Liver (tissue), 9 donors: ENCODE measurements around the gene RPA3. TPM values are rescaled to one million over a fixed set of nuclear protein-coding genes. Genes with fewer than 3 reads are reported as not detected.

Experiments
- DNase-seq: peaks from one replicate; pipeline ENCODE4 v3.0.0-alpha.2; 2017; ENCODE audit warnings: low spot score
- H3K27ac ChIP-seq, 2 donors: one replicate each; pipeline ENCODE4 v1.7.0; 2013; ENCODE audit warnings: inconsistent platforms in 2 of 2, low read length in 2 of 2, control low read depth in 1 of 2, low read depth in 1 of 2, mild to moderate bottlenecking in 1 of 2
- H3K27me3 ChIP-seq, 4 donors: one replicate each; pipeline versions ENCODE4 v1.6.1 to v1.7.0; 2013; ENCODE audit warnings: low read length in 3 of 4, inconsistent platforms in 1 of 4, mild to moderate bottlenecking in 1 of 4, moderate library complexity in 1 of 4; ENCODE audit not compliant: control insufficient read depth in 4 of 4, insufficient read depth in 4 of 4
- H3K36me3 ChIP-seq, 4 donors: one replicate each; pipeline versions ENCODE4 v1.6.1 to v1.7.0; 2013; ENCODE audit warnings: low read length in 3 of 4, mild to moderate bottlenecking in 3 of 4, low read depth in 1 of 4, moderate library complexity in 1 of 4; ENCODE audit not compliant: control insufficient read depth in 4 of 4, insufficient read depth in 3 of 4
- H3K4me1 ChIP-seq, 4 donors: one replicate each; pipeline versions ENCODE4 v1.6.1 to v1.7.0; 2013; ENCODE audit warnings: low read length in 3 of 4, mild to moderate bottlenecking in 3 of 4, moderate library complexity in 1 of 4; ENCODE audit not compliant: control insufficient read depth in 4 of 4, insufficient read depth in 4 of 4
- H3K4me3 ChIP-seq, 3 donors: one replicate each; pipeline versions ENCODE4 v1.6.1 to v1.7.0; 2013; ENCODE audit warnings: low read length in 3 of 3, control low read depth in 1 of 3, low read depth in 1 of 3, mild to moderate bottlenecking in 1 of 3
- H3K9ac ChIP-seq, 2 donors: one replicate each; pipeline ENCODE4 v1.7.0; 2013; ENCODE audit warnings: low read length in 2 of 2, mild to moderate bottlenecking in 2 of 2, moderate library complexity in 2 of 2, control low read depth in 1 of 2, low read depth in 1 of 2
- H3K9me3 ChIP-seq, 4 donors: one replicate each; pipeline versions ENCODE4 v1.6.1 to v1.7.0; 2013; ENCODE audit warnings: low read length in 3 of 4; ENCODE audit not compliant: control insufficient read depth in 4 of 4
- EGR1 ChIP-seq, 2 donors: IDR thresholded peaks; 2 replicates each; pipeline ENCODE4 v1.6.1; 2016 to 2018; ENCODE audit warnings: antibody characterized with exemption in 2 of 2, low read depth in 2 of 2
- FOXA1 ChIP-seq: IDR thresholded peaks from 2 replicates; pipeline ENCODE4 v1.6.1; 2016; ENCODE audit warnings: antibody characterized with exemption
- FOXA2 ChIP-seq: IDR thresholded peaks from 2 replicates; pipeline ENCODE4 v1.6.1; 2016; ENCODE audit warnings: antibody characterized with exemption
- GABPA ChIP-seq, 2 donors: IDR thresholded peaks in 1 of 2; conservative IDR thresholded peaks in 1 of 2; 2 replicates each; pipeline ENCODE4 v1.6.1; 2016; ENCODE audit warnings: antibody characterized with exemption in 2 of 2, mild to moderate bottlenecking in 1 of 2, moderate library complexity in 1 of 2
- HNF4A ChIP-seq, 2 donors: conservative IDR thresholded peaks; 2 replicates each; pipeline ENCODE4 v1.6.1; 2016; ENCODE audit warnings: antibody characterized with exemption in 2 of 2, mild to moderate bottlenecking in 2 of 2
- HNF4G ChIP-seq: IDR thresholded peaks from 2 replicates; pipeline ENCODE4 v1.6.1; 2016; ENCODE audit warnings: antibody characterized with exemption
- JUND ChIP-seq, 2 donors: IDR thresholded peaks; 2 replicates each; pipeline ENCODE4 v1.6.1; 2016; ENCODE audit warnings: antibody characterized with exemption in 2 of 2
- NR2F2 ChIP-seq: IDR thresholded peaks from 2 replicates; pipeline ENCODE4 v1.6.1; 2016; ENCODE audit warnings: antibody characterized with exemption
- RAD21 ChIP-seq, 2 donors: IDR thresholded peaks; 2 replicates each; pipeline ENCODE4 v1.6.1; 2016; ENCODE audit warnings: antibody characterized with exemption in 2 of 2, mild to moderate bottlenecking in 2 of 2
- RXRA ChIP-seq, 2 donors: IDR thresholded peaks; 2 replicates each; pipeline ENCODE4 v1.6.1; 2017 to 2018; ENCODE audit warnings: antibody characterized with exemption in 2 of 2, mild to moderate bottlenecking in 1 of 2
- SP1 ChIP-seq: IDR thresholded peaks from 2 replicates; pipeline ENCODE4 v1.6.1; 2018; ENCODE audit warnings: antibody characterized with exemption, mild to moderate bottlenecking
- TAF1 ChIP-seq: conservative IDR thresholded peaks from 2 replicates; pipeline ENCODE4 v1.6.1; 2016; ENCODE audit warnings: antibody characterized with exemption, mild to moderate bottlenecking
- YY1 ChIP-seq: IDR thresholded peaks from 2 replicates; pipeline ENCODE4 v1.6.1; 2016; ENCODE audit warnings: antibody characterized with exemption, mild to moderate bottlenecking
- WGBS: extraction: QIAGEN DNeasy Blood & Tissue Kit; methylation state at CpG from one replicate; pipeline ENCODE4 v1.1.7; 2013; 5-methylcytosine and 5-hydroxymethylcytosine counted together
- polyA plus RNA-seq, 2 donors: library from polyadenylated mRNA; stranded (reverse) in 1 of 2; unstranded in 1 of 2; fragments of 200-250 nt in 1 of 2; fragments of >200 nt in 1 of 2; fragmentation: Nextera tagmentation in 1 of 2; extraction: Ambion mirVana in 1 of 2; gene quantifications; one replicate each; pipeline versions ENCODE4 v1.2.1 to v1.2.3, GENCODE V29; 2013 to 2015
- total RNA-seq, 2 donors: library from RNA; depleted of rRNA; stranded (reverse); fragments of >200 nt; gene quantifications; one replicate each; pipeline ENCODE4 v1.2.3, GENCODE V29; 2014
- TF ChIP-seq, protein P1 (sequence below): IDR thresholded peaks from 2 replicates; pipeline ENCODE4 v1.6.1; 2016; ENCODE audit warnings: antibody characterized with exemption
- TF ChIP-seq, protein P2 (sequence below): fragments of 150-350 bp; IDR thresholded peaks from 2 replicates; pipeline ENCODE4 v1.5.1; 2017; ENCODE audit warnings: improper control_type of control experiment, low read depth, low read length; ENCODE audit not compliant: missing input control
- TF ChIP-seq, protein P3 (sequence below): IDR thresholded peaks from 2 replicates; pipeline ENCODE4 v1.6.1; 2016; ENCODE audit warnings: antibody characterized with exemption, mild to moderate bottlenecking
- TF ChIP-seq, protein P4 (sequence below): IDR thresholded peaks from 2 replicates; pipeline ENCODE4 v1.6.1; 2016; ENCODE audit warnings: antibody characterized with exemption
- TF ChIP-seq, protein P5 (sequence below): IDR thresholded peaks from 2 replicates; pipeline ENCODE4 v1.6.1; 2016; ENCODE audit warnings: antibody characterized with exemption
- donor health status: healthy.
- donor health status: healthy.
- donor health status: healthy.
- donor health status: healthy.
- donor health status: healthy.

Gene RPA3
- total and polyA plus RNA-seq, 4 donors: 13.0 to 53.1 (median 18.6) TPM

DNA sequence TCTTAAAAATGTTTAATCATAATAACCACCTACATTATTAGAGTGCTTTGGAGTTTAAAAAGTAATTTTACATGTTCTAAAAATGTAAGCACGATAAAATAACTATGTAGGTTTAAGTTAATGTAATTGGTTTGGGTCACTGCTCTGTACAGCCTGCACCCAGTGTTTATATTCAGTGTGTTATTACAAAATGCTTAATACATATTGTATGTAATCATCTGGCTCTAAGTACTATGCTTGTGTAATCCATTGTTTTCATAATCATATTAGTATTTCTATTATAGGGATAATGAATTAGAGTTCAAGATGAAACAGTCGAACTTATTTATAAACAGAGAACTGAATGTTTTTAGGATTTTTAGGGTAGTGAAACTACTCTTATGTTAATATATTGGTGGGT is 13.1 kb downstream of the RPA3 start:
- Histone ChIP-seq H3K4me3 (no peak overlapping the region), H3K9ac (no peak overlapping the region), H3K36me3 (no peaks in the 10 kb centered on the region), H3K27me3 (no peaks in the 10 kb centered on the region), H3K9me3 (no peaks in the 10 kb centered on the region), H3K4me1 (peaks cover 0 to 7% (median 0%) of the 10 kb centered on the region in 4 donors), H3K27ac (no peak overlapping the region)
- 92% methylated on average over 2 of the region's 2 CpGs for WGBS
- TF ChIP-seq RXRA (IDR thresholded peaks at IDR 0.05) (no peak), HNF4G (no peak), RAD21 (IDR thresholded peaks at IDR 0.05) (no peak), SP1 (no peak), HNF4A (conservative IDR thresholded peaks at IDR 0.05) (no peak), FOXA2 (no peak), NR2F2 (no peak), EGR1 (IDR thresholded peaks at IDR 0.05; ENCODE audit: low read depth in 2 of 2) (no peak), YY1 (no peak), JUND (IDR thresholded peaks at IDR 0.05) (no peak), FOXA1 (no peak), TAF1 (no peak), GABPA (IDR thresholded peaks at IDR 0.05 in 1 of 2, conservative IDR thresholded peaks at IDR 0.05 in 1 of 2) (no peak)
- TF ChIP-seq, protein P1, sequence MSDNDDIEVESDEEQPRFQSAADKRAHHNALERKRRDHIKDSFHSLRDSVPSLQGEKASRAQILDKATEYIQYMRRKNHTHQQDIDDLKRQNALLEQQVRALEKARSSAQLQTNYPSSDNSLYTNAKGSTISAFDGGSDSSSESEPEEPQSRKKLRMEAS: no peak
- TF ChIP-seq, protein P2, sequence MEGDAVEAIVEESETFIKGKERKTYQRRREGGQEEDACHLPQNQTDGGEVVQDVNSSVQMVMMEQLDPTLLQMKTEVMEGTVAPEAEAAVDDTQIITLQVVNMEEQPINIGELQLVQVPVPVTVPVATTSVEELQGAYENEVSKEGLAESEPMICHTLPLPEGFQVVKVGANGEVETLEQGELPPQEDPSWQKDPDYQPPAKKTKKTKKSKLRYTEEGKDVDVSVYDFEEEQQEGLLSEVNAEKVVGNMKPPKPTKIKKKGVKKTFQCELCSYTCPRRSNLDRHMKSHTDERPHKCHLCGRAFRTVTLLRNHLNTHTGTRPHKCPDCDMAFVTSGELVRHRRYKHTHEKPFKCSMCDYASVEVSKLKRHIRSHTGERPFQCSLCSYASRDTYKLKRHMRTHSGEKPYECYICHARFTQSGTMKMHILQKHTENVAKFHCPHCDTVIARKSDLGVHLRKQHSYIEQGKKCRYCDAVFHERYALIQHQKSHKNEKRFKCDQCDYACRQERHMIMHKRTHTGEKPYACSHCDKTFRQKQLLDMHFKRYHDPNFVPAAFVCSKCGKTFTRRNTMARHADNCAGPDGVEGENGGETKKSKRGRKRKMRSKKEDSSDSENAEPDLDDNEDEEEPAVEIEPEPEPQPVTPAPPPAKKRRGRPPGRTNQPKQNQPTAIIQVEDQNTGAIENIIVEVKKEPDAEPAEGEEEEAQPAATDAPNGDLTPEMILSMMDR: no peak
- TF ChIP-seq, protein P3, sequence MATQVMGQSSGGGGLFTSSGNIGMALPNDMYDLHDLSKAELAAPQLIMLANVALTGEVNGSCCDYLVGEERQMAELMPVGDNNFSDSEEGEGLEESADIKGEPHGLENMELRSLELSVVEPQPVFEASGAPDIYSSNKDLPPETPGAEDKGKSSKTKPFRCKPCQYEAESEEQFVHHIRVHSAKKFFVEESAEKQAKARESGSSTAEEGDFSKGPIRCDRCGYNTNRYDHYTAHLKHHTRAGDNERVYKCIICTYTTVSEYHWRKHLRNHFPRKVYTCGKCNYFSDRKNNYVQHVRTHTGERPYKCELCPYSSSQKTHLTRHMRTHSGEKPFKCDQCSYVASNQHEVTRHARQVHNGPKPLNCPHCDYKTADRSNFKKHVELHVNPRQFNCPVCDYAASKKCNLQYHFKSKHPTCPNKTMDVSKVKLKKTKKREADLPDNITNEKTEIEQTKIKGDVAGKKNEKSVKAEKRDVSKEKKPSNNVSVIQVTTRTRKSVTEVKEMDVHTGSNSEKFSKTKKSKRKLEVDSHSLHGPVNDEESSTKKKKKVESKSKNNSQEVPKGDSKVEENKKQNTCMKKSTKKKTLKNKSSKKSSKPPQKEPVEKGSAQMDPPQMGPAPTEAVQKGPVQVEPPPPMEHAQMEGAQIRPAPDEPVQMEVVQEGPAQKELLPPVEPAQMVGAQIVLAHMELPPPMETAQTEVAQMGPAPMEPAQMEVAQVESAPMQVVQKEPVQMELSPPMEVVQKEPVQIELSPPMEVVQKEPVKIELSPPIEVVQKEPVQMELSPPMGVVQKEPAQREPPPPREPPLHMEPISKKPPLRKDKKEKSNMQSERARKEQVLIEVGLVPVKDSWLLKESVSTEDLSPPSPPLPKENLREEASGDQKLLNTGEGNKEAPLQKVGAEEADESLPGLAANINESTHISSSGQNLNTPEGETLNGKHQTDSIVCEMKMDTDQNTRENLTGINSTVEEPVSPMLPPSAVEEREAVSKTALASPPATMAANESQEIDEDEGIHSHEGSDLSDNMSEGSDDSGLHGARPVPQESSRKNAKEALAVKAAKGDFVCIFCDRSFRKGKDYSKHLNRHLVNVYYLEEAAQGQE: no peak
- TF ChIP-seq, protein P4, sequence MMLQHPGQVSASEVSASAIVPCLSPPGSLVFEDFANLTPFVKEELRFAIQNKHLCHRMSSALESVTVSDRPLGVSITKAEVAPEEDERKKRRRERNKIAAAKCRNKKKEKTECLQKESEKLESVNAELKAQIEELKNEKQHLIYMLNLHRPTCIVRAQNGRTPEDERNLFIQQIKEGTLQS: no peak
- TF ChIP-seq, protein P5, sequence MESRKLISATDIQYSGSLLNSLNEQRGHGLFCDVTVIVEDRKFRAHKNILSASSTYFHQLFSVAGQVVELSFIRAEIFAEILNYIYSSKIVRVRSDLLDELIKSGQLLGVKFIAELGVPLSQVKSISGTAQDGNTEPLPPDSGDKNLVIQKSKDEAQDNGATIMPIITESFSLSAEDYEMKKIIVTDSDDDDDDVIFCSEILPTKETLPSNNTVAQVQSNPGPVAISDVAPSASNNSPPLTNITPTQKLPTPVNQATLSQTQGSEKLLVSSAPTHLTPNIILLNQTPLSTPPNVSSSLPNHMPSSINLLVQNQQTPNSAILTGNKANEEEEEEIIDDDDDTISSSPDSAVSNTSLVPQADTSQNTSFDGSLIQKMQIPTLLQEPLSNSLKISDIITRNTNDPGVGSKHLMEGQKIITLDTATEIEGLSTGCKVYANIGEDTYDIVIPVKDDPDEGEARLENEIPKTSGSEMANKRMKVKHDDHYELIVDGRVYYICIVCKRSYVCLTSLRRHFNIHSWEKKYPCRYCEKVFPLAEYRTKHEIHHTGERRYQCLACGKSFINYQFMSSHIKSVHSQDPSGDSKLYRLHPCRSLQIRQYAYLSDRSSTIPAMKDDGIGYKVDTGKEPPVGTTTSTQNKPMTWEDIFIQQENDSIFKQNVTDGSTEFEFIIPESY: no peak
- no peak for DNase-seq

DNA sequence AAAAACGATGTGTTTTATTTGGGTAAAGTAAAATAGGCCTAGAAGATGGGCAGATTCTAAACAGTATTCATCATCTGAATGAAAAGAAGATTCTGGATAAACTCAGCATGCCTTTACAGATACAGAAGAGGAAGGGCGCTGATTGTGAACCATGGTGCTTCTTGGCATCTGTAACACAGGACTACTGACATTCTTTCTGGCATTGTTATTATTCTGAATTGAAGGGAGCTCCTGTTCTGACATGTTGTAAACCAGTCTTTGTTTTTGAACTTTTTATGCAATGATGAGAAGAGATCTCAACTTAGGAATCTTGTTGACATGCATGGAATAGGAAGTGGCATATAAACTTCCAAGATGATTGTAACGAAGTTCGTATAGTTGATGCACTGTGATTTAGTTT is 13.5 kb downstream of the RPA3 start:
- peaks cover 0 to 7% (median 0%) of the 10 kb centered on the region in 4 donors for H3K4me1 ChIP-seq
- H3K4me3 ChIP-seq: no peak overlapping the region
- no peaks in the 10 kb centered on the region for H3K27me3 ChIP-seq
- no peak for DNase-seq
- 95% methylated on average over 4 of the region's 4 CpGs for WGBS
- H3K9me3 ChIP-seq: no peaks in the 10 kb centered on the region
- no peaks in the 10 kb centered on the region for H3K36me3 ChIP-seq
- H3K27ac ChIP-seq: no peak overlapping the region
- H3K9ac ChIP-seq: no peak overlapping the region
- TF ChIP-seq HNF4A (conservative IDR thresholded peaks at IDR 0.05): no peak
- no peak for TF ChIP-seq FOXA1
- no peak for TF ChIP-seq FOXA2
- TF ChIP-seq, protein P3: no peak
- no peak for TF ChIP-seq GABPA (IDR thresholded peaks at IDR 0.05 in 1 of 2, conservative IDR thresholded peaks at IDR 0.05 in 1 of 2)
- TF ChIP-seq, protein P2: no peak
- no peak for TF ChIP-seq RAD21 (IDR thresholded peaks at IDR 0.05)
- no peak for TF ChIP-seq HNF4G
- TF ChIP-seq, protein P4: no peak
- TF ChIP-seq NR2F2: no peak
- no peak for TF ChIP-seq JUND (IDR thresholded peaks at IDR 0.05)
- no peak for TF ChIP-seq RXRA (IDR thresholded peaks at IDR 0.05)
